Measurements from ENCODE around the gene MUSK. TPM values are rescaled to one million over a fixed set of nuclear protein-coding genes. Genes with fewer than 3 reads are reported as not detected.

The MUSK gene
- total and polyA plus RNA-seq, 2 of the 4 experiments (the other 2 are of a cell fraction): 0.07 to 0.18 TPM

GRCh38 chr9:110821064-110821463 lies 152.5 kb downstream of the MUSK start:
- peak overlapping the region; percentile 69; the same call in 2 of the 3 replicates for H2BK15ac ChIP-seq (ENCODE audit: low read depth, low read length)
- H3K27me3 ChIP-seq (ENCODE audit: control insufficient read depth, insufficient read depth, low read length): no peaks in the 10 kb centered on the region
- no peak overlapping the region for H3K27ac ChIP-seq (ENCODE audit: insufficient read depth, low read length)
- no peaks in the 10 kb centered on the region for H3K9me3 ChIP-seq (ENCODE audit: control insufficient read depth, insufficient read depth, low read length)
- no peak overlapping the region; the same call in 1 of the 2 replicates for H3K14ac ChIP-seq (replicated peaks; ENCODE audit: low read depth, low read length)
- intact Hi-C loops (cut with micrococcal nuclease) (no loop called here), in situ Hi-C loops (cut with MboI; ENCODE audit: low sequenced_read_pairs) (no loop called here), dilution Hi-C loops (cut with HindIII; ENCODE audit: low sequenced_read_pairs, unreplicated experiment) (loop anchor here (25.0 kb wide), 1 partner anchor 109 kb away; no protein-coding TSS in a partner anchor)
- H3K18ac ChIP-seq (ENCODE audit: low read depth, low read length): 0 out of 2 replicates have a peak overlapping the region, but pooled peaks have one; percentile 57
- ChIA-PET CTCF (interaction anchor here (0.6 kb wide), 2 partner anchors 19 to 50 kb away, joined by 4 to 6 read pairs; no protein-coding TSS in a partner anchor), POLR2A (ENCODE audit: unreplicated experiment) (interaction anchor here (0.7 kb wide), 1 partner anchor 175 kb away, joined by 3 read pairs; no protein-coding TSS in a partner anchor)
- H3K79me1 ChIP-seq (ENCODE audit: low read depth in 1 of 2, low read length in 2 of 2): no peaks in the 10 kb centered on the region
- no peak overlapping the region for H3K56ac ChIP-seq (ENCODE audit: extremely low read depth, insufficient read depth, low read length)
- no peak overlapping the region for H2AK9ac ChIP-seq (replicated peaks; ENCODE audit: low read depth, low read length, poor library complexity)
- H3K4me1 ChIP-seq (ENCODE audit: control insufficient read depth, insufficient read depth, low read length): no peaks in the 10 kb centered on the region
- H4K8ac ChIP-seq (ENCODE audit: low read depth in 2 of 2, low read length in 2 of 2): no peak overlapping the region
- no peak overlapping the region for H4K91ac ChIP-seq (ENCODE audit: insufficient read depth, low read depth, low read length)
- peak overlapping the region; percentile 5; the same call in 1 of the 2 replicates for H2AK5ac ChIP-seq (ENCODE audit: low read depth, low read length)
- H3K23ac ChIP-seq (ENCODE audit: low read depth, low read length): no peak overlapping the region
- H4K20me1 ChIP-seq (ENCODE audit: insufficient read depth, low read length): no peaks in the 10 kb centered on the region
- no peaks in the 10 kb centered on the region for H3K9me1 ChIP-seq (ENCODE audit: insufficient read depth, low read length)
- peak overlapping the region; percentile 13 for H2BK20ac ChIP-seq (ENCODE audit: low read depth, low read length)
- no peak overlapping the region for H3K4me2 ChIP-seq (ENCODE audit: low read depth, low read length)
- no peak overlapping the region for H3K4me3 ChIP-seq (ENCODE audit: insufficient read depth, low read depth, low read length)
- peak overlapping the region; percentile 42; the same call in 1 of the 2 replicates for H2BK120ac ChIP-seq (ENCODE audit: low read depth, low read length)
- no peak overlapping the region for H3K4ac ChIP-seq (ENCODE audit: low read depth, low read length)
- no peak overlapping the region for H2BK5ac ChIP-seq (ENCODE audit: low read depth, low read length, poor library complexity, severe bottlenecking)
- DNase-seq: no peak
- H3K9ac ChIP-seq (ENCODE audit: low read depth, low read length): no peak overlapping the region
- no peak overlapping the region for H2AFZ ChIP-seq (replicated peaks; ENCODE audit: low read length, poor library complexity)
- peak; percentile 62 for ATAC-seq (ENCODE audit: low read depth)
- WGBS, 2 experiments (ENCODE audit: extremely low coverage in 2 of 2, insufficient read length in 1 of 2): no CpG with 5 or more reads among the region's 1 CpG
- no TSS peak for BruUV-seq (replicated peaks)
- H3K36me3 ChIP-seq (ENCODE audit: control insufficient read depth, insufficient read depth, low read length): no peaks in the 10 kb centered on the region
- no peak overlapping the region for H4K5ac ChIP-seq (ENCODE audit: low read depth, low read length)
- TF ChIP-seq MAFK (IDR thresholded peaks at IDR 0.05; ENCODE audit: low read depth, low read length) (no peak), MXI1 (IDR thresholded peaks at IDR 0.05; ENCODE audit: borderline replicate concordance, low read depth, low read length) (no peak), RAD21 (IDR thresholded peaks at IDR 0.05; ENCODE audit: low read length) (no peak), CTCF (conservative IDR thresholded peaks at IDR 0.05; ENCODE audit: low read depth, low read length) (no peak), CEBPB (IDR thresholded peaks at IDR 0.05; ENCODE audit: low read depth, low read length) (no peak), FOS (IDR thresholded peaks at IDR 0.05; ENCODE audit: low read depth, low read length) (no peak), MAZ (IDR thresholded peaks at IDR 0.05; ENCODE audit: borderline replicate concordance, low read depth, low read length) (no peak), NFE2L2 (IDR thresholded peaks at IDR 0.05; ENCODE audit: low read depth, low read length) (no peak), RFX5 (IDR thresholded peaks at IDR 0.05; ENCODE audit: low read depth, low read length) (no peak), POLR2A (IDR thresholded peaks at IDR 0.05; ENCODE audit: low read depth, low read length) (no peak), CHD1 (IDR thresholded peaks at IDR 0.05; ENCODE audit: low read depth, low read length) (no peak), SMC3 (IDR thresholded peaks at IDR 0.05; ENCODE audit: low read depth, low read length) (no peak), RCOR1 (IDR thresholded peaks at IDR 0.05; ENCODE audit: insufficient replicate concordance, low read length) (no peak)
- TF ChIP-seq, protein P1, sequence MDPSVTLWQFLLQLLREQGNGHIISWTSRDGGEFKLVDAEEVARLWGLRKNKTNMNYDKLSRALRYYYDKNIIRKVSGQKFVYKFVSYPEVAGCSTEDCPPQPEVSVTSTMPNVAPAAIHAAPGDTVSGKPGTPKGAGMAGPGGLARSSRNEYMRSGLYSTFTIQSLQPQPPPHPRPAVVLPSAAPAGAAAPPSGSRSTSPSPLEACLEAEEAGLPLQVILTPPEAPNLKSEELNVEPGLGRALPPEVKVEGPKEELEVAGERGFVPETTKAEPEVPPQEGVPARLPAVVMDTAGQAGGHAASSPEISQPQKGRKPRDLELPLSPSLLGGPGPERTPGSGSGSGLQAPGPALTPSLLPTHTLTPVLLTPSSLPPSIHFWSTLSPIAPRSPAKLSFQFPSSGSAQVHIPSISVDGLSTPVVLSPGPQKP (IDR thresholded peaks at IDR 0.05; ENCODE audit: borderline replicate concordance, low read depth, low read length): no peak
- TF ChIP-seq, protein P2, sequence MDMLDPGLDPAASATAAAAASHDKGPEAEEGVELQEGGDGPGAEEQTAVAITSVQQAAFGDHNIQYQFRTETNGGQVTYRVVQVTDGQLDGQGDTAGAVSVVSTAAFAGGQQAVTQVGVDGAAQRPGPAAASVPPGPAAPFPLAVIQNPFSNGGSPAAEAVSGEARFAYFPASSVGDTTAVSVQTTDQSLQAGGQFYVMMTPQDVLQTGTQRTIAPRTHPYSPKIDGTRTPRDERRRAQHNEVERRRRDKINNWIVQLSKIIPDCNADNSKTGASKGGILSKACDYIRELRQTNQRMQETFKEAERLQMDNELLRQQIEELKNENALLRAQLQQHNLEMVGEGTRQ (IDR thresholded peaks at IDR 0.05; ENCODE audit: low read depth, low read length): no peak

Data from IMR-90 (cell line).